ENCODE results near the gene OR8B12.

Gene OR8B12

GRCh38 chr11:124510279-124510678 is 33.2 kb downstream of the OR8B12 start:
- TF ChIP-seq CTCF (IDR thresholded peaks at IDR 0.05; ENCODE audit: poor library complexity, severe bottlenecking) = no peak
- no peak for ATAC-seq (ENCODE audit: low read depth)

DNA sequence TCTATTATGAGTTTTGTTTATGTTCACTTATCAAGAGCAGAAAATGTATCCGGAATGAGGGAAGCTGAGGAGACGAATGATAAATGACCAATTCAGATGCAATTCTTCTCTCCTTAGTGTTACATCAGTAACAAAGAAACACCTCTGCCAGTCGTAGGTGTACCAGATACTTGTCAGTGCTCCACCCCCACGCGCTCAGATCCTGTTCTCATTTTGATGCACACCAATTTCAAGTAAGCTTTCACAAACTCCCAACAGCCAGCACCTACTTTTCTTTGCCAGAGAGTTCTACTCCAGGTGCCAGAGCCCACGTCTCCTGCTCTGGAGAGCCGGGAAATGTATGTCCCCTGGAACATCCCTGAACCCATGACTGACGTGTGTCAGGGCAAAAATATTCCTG is 43.7 kb downstream of the OR8B12 start:
- DNase-seq (ENCODE audit: low spot score) (no peak), ATAC-seq (ENCODE audit: low read depth) (no peak)
- Histone ChIP-seq H3K27me3 (ENCODE audit: insufficient read depth, poor library complexity, severe bottlenecking) (peaks cover 5% of the 10 kb centered on the region), H3K9me3 (ENCODE audit: severe bottlenecking) (no peaks in the 10 kb centered on the region), H3K27ac (ENCODE audit: poor library complexity, severe bottlenecking) (no peak overlapping the region), H3K4me3 (ENCODE audit: severe bottlenecking) (no peak overlapping the region), H3K4me1 (ENCODE audit: insufficient read depth, poor library complexity, severe bottlenecking) (no peaks in the 10 kb centered on the region), H3K36me3 (ENCODE audit: low read depth) (no peaks in the 10 kb centered on the region)
- no peak for TF ChIP-seq CTCF (IDR thresholded peaks at IDR 0.05; ENCODE audit: poor library complexity, severe bottlenecking)

More at GRCh38 chr11:124510279-124510678, 33.2 kb downstream of the OR8B12 start:
- Histone ChIP-seq H3K4me3 (ENCODE audit: severe bottlenecking) (no peak overlapping the region), H3K36me3 (ENCODE audit: low read depth) (no peaks in the 10 kb centered on the region), H3K27me3 (ENCODE audit: insufficient read depth, poor library complexity, severe bottlenecking) (peaks cover 17% of the 10 kb centered on the region), H3K4me1 (ENCODE audit: insufficient read depth, poor library complexity, severe bottlenecking) (no peaks in the 10 kb centered on the region), H3K27ac (ENCODE audit: poor library complexity, severe bottlenecking) (no peak overlapping the region), H3K9me3 (ENCODE audit: severe bottlenecking) (no peaks in the 10 kb centered on the region)
- no peak for DNase-seq (ENCODE audit: low spot score)

- no peak for DNase-seq (ENCODE audit: low spot score)
- peaks cover 5% of the 10 kb centered on the region for H3K27me3 ChIP-seq (ENCODE audit: insufficient read depth, poor library complexity, severe bottlenecking)
- H3K36me3 ChIP-seq (ENCODE audit: low read depth) = no peaks in the 10 kb centered on the region
- H3K27ac ChIP-seq (ENCODE audit: poor library complexity, severe bottlenecking) = no peak overlapping the region
- H3K4me3 ChIP-seq (ENCODE audit: severe bottlenecking) = no peak overlapping the region
- no peak for ATAC-seq (ENCODE audit: low read depth)
- H3K9me3 ChIP-seq (ENCODE audit: severe bottlenecking) = no peaks in the 10 kb centered on the region
- no peak for TF ChIP-seq CTCF (IDR thresholded peaks at IDR 0.05; ENCODE audit: poor library complexity, severe bottlenecking)
- no peaks in the 10 kb centered on the region for H3K4me1 ChIP-seq (ENCODE audit: insufficient read depth, poor library complexity, severe bottlenecking)
Measured at GRCh38 chr11:124493016-124493655, 50.3 kb downstream of the OR8B12 start.
